GM12878 (cell line): Measurements from ENCODE around the gene CLIP2. TPM values are rescaled to one million over a fixed set of nuclear protein-coding genes. Genes with fewer than 3 reads are reported as not detected.

Experiments used
- ATAC-seq: fragments of 200-7000 bp; cut with Tn5 transposase; 3 replicates; pipeline ENCODE4 v1.9.1; 2020; ENCODE audit warnings: mild to moderate bottlenecking, moderate library complexity
- BruUV-seq: library from RNA; stranded (reverse); fragments of 400-500 nt; replicated peaks from 2 replicates; lab custom pipeline; 2021; lab: Mats Ljungman, UMichigan
- CTCF ChIA-PET: fragments of 300-600 bp; sonication (Branson Sonifier 250); formaldehyde crosslinking; extraction: SDS; loops from one replicate; lab custom pipeline; 2021; ENCODE audit warnings: inconsistent platforms; lab: Yijun Ruan, JAX
- POLR2A ChIA-PET: fragments of 350-600 bp; formaldehyde crosslinking; extraction: SDS; loops from one replicate; lab custom pipeline; 2021; ENCODE audit warnings: inconsistent platforms; lab: Charles Lee
- RAD21 ChIA-PET: fragments of 300-600 bp; sonication (Branson Sonifier 250); formaldehyde crosslinking; loops from one replicate; lab custom pipeline; 2023; ENCODE audit warnings: antibody characterized with exemption; ENCODE audit not compliant: unreplicated experiment; lab: Charles Lee
- SMC1A ChIA-PET: fragments of 300-600 bp; sonication (Branson Sonifier 250); formaldehyde crosslinking; loops from one replicate; lab custom pipeline; 2023; ENCODE audit not compliant: unreplicated experiment, uncharacterized antibody; lab: Charles Lee
- DNase-seq: peaks from one replicate; pipeline ENCODE4 v3.0.0-alpha.2; 2011; ENCODE audit warnings: low read depth, low spot score
- FAIRE-seq: peaks from 3 replicates; lab custom pipeline; 2011; peaks lifted over from hg19 to GRCh38; lab: Jason Lieb, UNC
- H2AFZ ChIP-seq: 2 replicates; pipeline ENCODE4 v1.6.0; 2011; ENCODE audit warnings: low read depth, low read length, control low read depth; ENCODE audit not compliant: control insufficient read depth
- H3K27ac ChIP-seq: 2 replicates; pipeline ENCODE4 v1.5.1; 2011; ENCODE audit warnings: control low read depth; ENCODE audit not compliant: control insufficient read depth, insufficient read depth
- H3K27me3 ChIP-seq, 2 experiments: replicated peaks in 1 of 2; 2 replicates each; pipeline versions ENCODE4 v1.6.0 to v1.6.1; 2011; ENCODE audit warnings: low read length in 1 of 2; ENCODE audit not compliant: control insufficient read depth in 2 of 2, insufficient read depth in 2 of 2
- H3K36me3 ChIP-seq, 2 experiments: 2 replicates each; pipeline ENCODE4 v1.5.1; 2011; ENCODE audit warnings: low read length in 1 of 2; ENCODE audit not compliant: control insufficient read depth in 2 of 2, insufficient read depth in 2 of 2
- H3K4me1 ChIP-seq: 2 replicates; pipeline ENCODE4 v1.6.1; 2011; ENCODE audit warnings: mild to moderate bottlenecking, low read length, moderate library complexity, mixed read lengths; ENCODE audit not compliant: control insufficient read depth, insufficient read depth
- H3K4me2 ChIP-seq: 2 replicates; pipeline ENCODE4 v1.6.0; 2011; ENCODE audit warnings: control low read depth; ENCODE audit not compliant: control insufficient read depth, insufficient read depth
- H3K4me3 ChIP-seq: fragments of 200-600 bp; sonication (generic); 2 replicates; pipeline ENCODE4 v1.5.1; 2016
- H3K79me2 ChIP-seq: 2 replicates; pipeline ENCODE4 v1.6.0; 2011; ENCODE audit warnings: low read length; ENCODE audit not compliant: control insufficient read depth, insufficient read depth
- H3K9ac ChIP-seq: 2 replicates; pipeline ENCODE4 v1.8.0; 2011; ENCODE audit warnings: low read length, control low read depth, mixed read lengths; ENCODE audit not compliant: control insufficient read depth, insufficient read depth
- H3K9me3 ChIP-seq: replicated peaks from 3 replicates; pipeline ENCODE4 v1.5.1; 2011; ENCODE audit warnings: mild to moderate bottlenecking, low read length; ENCODE audit not compliant: control insufficient read depth, insufficient read depth
- H4K20me1 ChIP-seq: 2 replicates; pipeline ENCODE4 v1.6.0; 2011; ENCODE audit not compliant: control insufficient read depth, insufficient read depth
- FOXK2 ChIP-seq: fragments of 450-650 bp; IDR thresholded peaks from 2 replicates; pipeline ENCODE4 v1.6.1; 2017; ENCODE audit warnings: mild to moderate bottlenecking, moderate library complexity
- MEF2A ChIP-seq: IDR thresholded peaks from 2 replicates; pipeline ENCODE4 v1.6.1; 2011; ENCODE audit warnings: low read depth, mild to moderate bottlenecking, low read length, moderate library complexity; ENCODE audit not compliant: insufficient read depth
- NKRF ChIP-seq: fragments of 450-650 bp; conservative IDR thresholded peaks from 2 replicates; pipeline ENCODE4 v1.6.1; 2017; ENCODE audit warnings: mild to moderate bottlenecking, moderate library complexity
- YY1 ChIP-seq: IDR thresholded peaks from 2 replicates; pipeline ENCODE4 v1.6.1; 2011; ENCODE audit warnings: low read depth, mild to moderate bottlenecking, low read length
- ZBTB4 ChIP-seq: fragments of 450-650 bp; formaldehyde crosslinking; IDR thresholded peaks from 2 replicates; pipeline ENCODE4 v1.4.0; 2022; ENCODE audit warnings: mild to moderate bottlenecking, moderate library complexity
- ZNF384 ChIP-seq: IDR thresholded peaks from 2 replicates; pipeline ENCODE4 v1.6.1; 2012; ENCODE audit warnings: low read depth, mild to moderate bottlenecking, low read length, improper control_type of control experiment, borderline replicate concordance
- WGBS: methylation state at CpG from one replicate; pipeline ENCODE4 v1.1.6; 2016; ENCODE audit warnings: low lambda C conversion rate; ENCODE audit not compliant: insufficient replicate concordance, insufficient coverage; ENCODE audit errors: missing lambda C conversion rate; 5-methylcytosine and 5-hydroxymethylcytosine counted together
- in situ Hi-C: fragments of 300-500 bp; cut with MboI; formaldehyde crosslinking; loops from 9 replicates; pipeline ENCODE4 v1.14.3; 2018; ENCODE audit warnings: mixed read lengths
- intact Hi-C: fragments of 100-400 bp; cut with micrococcal nuclease; formaldehyde crosslinking; loops from one replicate; pipeline ENCODE4 v1.14.2; 2022; ENCODE audit not compliant: unreplicated experiment
- polyA plus RNA-seq, 11 experiments: library from polyadenylated mRNA; depleted of rRNA in 4 of 11; unstranded in 6 of 11; stranded (reverse) in 5 of 11; fragments of >200 nt; fragmentation: Nextera tagmentation in 4 of 11; fragmentation: Illumina TruSeq in 1 of 11; extraction: Ambion mirVana in 4 of 11; extraction: Trizol in 1 of 11; gene quantifications; 1 replicate in 1 of 11; 2 replicates in 10 of 11; pipeline versions ENCODE4 v1.2.1 to v1.2.3, GENCODE V29; 2011 to 2016; ENCODE audit warnings: inconsistent platforms in 2 of 11, missing spikeins in 2 of 11, low read depth in 1 of 11
- total RNA-seq, 4 experiments: library from RNA; depleted of rRNA in 3 of 4; stranded (reverse); fragments of >200 nt in 3 of 4; fragmentation: Illumina TruSeq in 1 of 4; extraction: Trizol in 1 of 4; gene quantifications; 2 replicates each; pipeline versions ENCODE4 v1.2.1 to v1.2.3, GENCODE V29; 2013 to 2021
- TF ChIP-seq, protein P1 (sequence below): IDR thresholded peaks from 2 replicates; pipeline ENCODE4 v1.6.1; 2012; ENCODE audit warnings: improper control_type of control experiment, low read depth, low read length; ENCODE audit not compliant: insufficient replicate concordance
- TF ChIP-seq, protein P2 (sequence below): IDR thresholded peaks from 2 replicates; pipeline ENCODE4 v1.6.1; 2012; ENCODE audit warnings: low read depth, low read length, improper control_type of control experiment

CLIP2 gene
- total and polyA plus RNA-seq, 10 of the 15 experiments (the other 5 are each of a cell fraction or from before 2014, with no cell fraction given): 0.26 to 56.3 (median 21.0) TPM

GRCh38 chr7:74266191-74266963 is 22.8 kb upstream of the CLIP2 start:
- H3K36me3 ChIP-seq: no peaks in the 10 kb centered on the region
- ChIA-PET RAD21 (interaction anchor here (0.7 to 10.0 kb wide), 3 partner anchors 21 to 60 kb away, joined by 4 to 169 read pairs (median 15); partner anchors contain the start of gene CLIP2), POLR2A (interaction anchor here (0.9 to 8.3 kb wide), 4 partner anchors 12 to 55 kb away, joined by 3 to 171 read pairs (median 22); partner anchors contain the start of genes CLIP2 and LAT2), CTCF (interaction anchor here (0.6 to 5.6 kb wide), 8 partner anchors 9 to 135 kb away, joined by 3 to 29 read pairs (median 5); no protein-coding TSS in a partner anchor), SMC1A (interaction anchor here (1.3 to 12.4 kb wide), 3 partner anchors 9 to 22 kb away, joined by 4 to 285 read pairs (median 4); partner anchors contain the start of genes CLIP2 and RFC2)
- peaks cover 49% of the 10 kb centered on the region for H3K4me1 ChIP-seq
- in situ Hi-C loops (no loop called here), intact Hi-C loops (no loop called here)
- ATAC-seq (peak; percentile 39), DNase-seq (no peak), FAIRE-seq (peak; percentile 35)
- no peaks in the 10 kb centered on the region for H3K79me2 ChIP-seq
- peak overlapping the region; percentile 61 for H2AFZ ChIP-seq
- no TSS peak for BruUV-seq
- H3K27me3 ChIP-seq: no peaks in the 10 kb centered on the region
- H3K4me2 ChIP-seq: peak overlapping the region; percentile 70
- H3K9me3 ChIP-seq: no peaks in the 10 kb centered on the region
- peak overlapping the region; percentile 61 for H3K27ac ChIP-seq
- H3K9ac ChIP-seq: no peak overlapping the region
- H3K4me3 ChIP-seq: peak overlapping the region; percentile 28; the same call in 1 of the 2 replicates
- H4K20me1 ChIP-seq: no peaks in the 10 kb centered on the region
- 18% methylated on average over 7 of the region's 7 CpGs for WGBS
- no peak for TF ChIP-seq FOXK2
- no peak for TF ChIP-seq NKRF
- no peak for TF ChIP-seq ZBTB4 (CRISPR knock-in tag)
- TF ChIP-seq, protein P1, sequence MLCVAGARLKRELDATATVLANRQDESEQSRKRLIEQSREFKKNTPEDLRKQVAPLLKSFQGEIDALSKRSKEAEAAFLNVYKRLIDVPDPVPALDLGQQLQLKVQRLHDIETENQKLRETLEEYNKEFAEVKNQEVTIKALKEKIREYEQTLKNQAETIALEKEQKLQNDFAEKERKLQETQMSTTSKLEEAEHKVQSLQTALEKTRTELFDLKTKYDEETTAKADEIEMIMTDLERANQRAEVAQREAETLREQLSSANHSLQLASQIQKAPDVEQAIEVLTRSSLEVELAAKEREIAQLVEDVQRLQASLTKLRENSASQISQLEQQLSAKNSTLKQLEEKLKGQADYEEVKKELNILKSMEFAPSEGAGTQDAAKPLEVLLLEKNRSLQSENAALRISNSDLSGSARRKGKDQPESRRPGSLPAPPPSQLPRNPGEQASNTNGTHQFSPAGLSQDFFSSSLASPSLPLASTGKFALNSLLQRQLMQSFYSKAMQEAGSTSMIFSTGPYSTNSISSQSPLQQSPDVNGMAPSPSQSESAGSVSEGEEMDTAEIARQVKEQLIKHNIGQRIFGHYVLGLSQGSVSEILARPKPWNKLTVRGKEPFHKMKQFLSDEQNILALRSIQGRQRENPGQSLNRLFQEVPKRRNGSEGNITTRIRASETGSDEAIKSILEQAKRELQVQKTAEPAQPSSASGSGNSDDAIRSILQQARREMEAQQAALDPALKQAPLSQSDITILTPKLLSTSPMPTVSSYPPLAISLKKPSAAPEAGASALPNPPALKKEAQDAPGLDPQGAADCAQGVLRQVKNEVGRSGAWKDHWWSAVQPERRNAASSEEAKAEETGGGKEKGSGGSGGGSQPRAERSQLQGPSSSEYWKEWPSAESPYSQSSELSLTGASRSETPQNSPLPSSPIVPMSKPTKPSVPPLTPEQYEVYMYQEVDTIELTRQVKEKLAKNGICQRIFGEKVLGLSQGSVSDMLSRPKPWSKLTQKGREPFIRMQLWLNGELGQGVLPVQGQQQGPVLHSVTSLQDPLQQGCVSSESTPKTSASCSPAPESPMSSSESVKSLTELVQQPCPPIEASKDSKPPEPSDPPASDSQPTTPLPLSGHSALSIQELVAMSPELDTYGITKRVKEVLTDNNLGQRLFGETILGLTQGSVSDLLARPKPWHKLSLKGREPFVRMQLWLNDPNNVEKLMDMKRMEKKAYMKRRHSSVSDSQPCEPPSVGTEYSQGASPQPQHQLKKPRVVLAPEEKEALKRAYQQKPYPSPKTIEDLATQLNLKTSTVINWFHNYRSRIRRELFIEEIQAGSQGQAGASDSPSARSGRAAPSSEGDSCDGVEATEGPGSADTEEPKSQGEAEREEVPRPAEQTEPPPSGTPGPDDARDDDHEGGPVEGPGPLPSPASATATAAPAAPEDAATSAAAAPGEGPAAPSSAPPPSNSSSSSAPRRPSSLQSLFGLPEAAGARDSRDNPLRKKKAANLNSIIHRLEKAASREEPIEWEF: no peak
- TF ChIP-seq, protein P2, sequence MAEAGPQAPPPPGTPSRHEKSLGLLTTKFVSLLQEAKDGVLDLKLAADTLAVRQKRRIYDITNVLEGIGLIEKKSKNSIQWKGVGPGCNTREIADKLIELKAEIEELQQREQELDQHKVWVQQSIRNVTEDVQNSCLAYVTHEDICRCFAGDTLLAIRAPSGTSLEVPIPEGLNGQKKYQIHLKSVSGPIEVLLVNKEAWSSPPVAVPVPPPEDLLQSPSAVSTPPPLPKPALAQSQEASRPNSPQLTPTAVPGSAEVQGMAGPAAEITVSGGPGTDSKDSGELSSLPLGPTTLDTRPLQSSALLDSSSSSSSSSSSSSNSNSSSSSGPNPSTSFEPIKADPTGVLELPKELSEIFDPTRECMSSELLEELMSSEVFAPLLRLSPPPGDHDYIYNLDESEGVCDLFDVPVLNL: no peak
- TF ChIP-seq ZNF384: no peak
- TF ChIP-seq MEF2A: no peak
- TF ChIP-seq YY1: no peak
